ENCODE results near the gene SIRPG.
"Not testable (repeated sequence)": the region's sequence is repeated elsewhere in the genome, so short reads cannot be mapped to it uniquely, and the experiment has no call there.

The SIRPG gene

DNA sequence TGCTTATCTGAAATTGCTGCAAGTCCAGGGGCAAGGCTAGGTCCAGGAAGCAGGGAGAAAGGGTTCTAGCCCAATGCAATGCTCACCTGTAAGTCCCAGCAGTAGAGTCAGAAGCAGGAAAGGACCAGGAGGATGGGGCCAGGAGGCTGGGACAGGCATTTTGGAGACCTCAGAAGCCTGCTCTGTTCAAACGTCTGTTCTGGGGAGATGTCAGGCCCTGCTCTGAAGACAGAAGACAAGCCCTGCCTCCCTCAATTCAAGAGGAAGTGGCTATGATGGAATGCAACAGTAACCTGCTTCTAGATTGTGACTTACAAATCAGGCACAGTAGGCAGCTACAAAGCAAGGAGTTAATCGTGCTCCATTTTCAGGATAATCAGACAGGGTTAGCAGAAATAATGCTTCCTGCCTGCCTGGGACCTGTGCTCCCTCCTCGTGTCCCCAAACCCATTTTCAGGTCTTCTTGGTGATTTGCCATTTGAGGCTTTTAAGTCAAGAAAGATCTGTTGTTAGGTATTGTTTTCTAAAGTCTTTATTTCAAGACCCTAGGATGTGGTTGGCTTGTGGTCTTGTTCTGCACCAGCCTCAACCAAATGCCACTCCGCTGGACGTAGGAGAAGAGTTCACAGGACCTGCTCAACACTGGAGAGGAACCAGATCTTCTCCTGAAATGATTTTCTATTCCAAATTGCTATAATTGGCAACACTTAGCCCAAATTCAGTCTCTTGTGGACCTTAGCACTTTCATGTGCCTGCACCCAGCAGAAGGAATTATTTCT, at the start of gene SIRPG:
Gene SIRPG (minus strand): TSS at position 224 of the 779 bp plus-strand sequence. CDS start 65 bp downstream, at position 159.
- DNase-seq, result no peak

DNA sequence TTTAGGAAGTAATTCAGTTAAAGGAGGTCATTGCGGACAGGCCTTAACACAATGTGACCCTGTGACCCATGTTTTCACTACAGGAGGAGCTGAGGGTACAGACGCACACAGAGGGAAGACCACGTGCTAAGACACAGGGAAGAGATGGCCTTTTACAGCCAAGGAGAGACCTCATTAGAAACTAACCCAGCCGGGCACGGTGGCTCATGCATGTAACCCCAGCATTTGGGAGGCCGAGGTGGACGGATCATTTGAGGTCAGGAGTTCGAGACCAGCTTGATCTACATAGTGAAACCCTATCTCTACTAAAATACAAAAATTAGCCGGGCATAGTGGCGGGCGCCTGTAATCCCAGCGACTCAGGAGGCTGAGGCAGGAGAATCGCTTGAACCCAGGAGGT, 49.3 kb upstream of the SIRPG start:
- not testable (repeated sequence) for DNase-seq

DNA sequence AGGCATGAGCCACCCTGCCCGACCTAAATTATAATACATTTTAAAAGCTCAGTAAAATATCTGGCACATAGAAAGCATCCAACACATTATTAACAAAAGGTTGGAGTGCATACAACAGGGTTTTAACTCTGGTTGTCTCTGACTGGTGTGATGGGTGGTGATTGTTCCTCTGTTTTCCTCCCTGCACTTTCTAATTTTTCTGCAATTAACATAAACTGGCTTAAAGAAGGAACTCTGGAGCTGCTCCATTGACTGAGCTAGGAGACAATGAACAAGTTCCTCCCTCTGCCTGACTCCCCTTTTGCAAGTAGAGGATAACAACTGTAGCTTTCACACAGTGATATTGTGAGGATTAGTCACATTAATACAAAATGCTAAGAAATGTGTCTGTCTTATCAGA, 48.5 kb upstream of the SIRPG start:
- DNase-seq, result no peak

DNA sequence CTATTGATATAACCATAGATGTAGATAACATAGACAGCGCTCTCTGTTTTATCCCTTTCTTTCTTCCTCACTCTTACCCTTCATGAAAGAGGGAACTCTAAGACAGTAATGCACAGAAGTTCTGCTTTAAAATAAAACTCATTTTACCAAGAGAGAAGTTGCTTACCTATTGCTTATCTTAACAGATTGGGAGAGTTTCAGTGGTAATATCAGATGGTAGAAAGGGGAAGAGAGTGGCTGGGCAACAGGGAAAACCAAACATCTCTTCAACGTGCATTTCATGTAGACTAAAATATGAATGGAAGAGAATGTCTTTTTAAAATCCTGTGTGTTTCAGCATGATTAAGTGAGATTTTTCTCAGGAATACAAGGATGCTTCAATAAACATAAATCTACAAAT, 45.3 kb upstream of the SIRPG start:
- DNase-seq, result no peak

DNA sequence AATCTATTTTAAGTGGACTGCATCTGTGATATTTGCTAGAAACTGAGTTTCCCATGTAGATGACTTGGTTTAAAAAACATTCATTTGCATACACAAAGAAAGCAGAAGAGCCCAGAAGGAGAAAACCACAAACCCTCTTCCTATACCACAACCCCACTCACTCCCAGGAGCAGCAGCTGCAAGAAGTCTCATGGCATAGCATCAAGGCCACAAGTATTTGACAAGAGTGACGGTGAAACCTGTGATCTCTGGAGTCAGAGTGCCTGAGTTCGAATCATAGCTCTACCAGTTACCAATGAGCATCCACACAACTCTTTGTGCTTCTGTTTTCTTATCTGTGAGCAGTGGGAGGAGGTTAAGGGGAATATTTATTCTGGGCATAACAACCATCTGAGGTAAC, 44.7 kb upstream of the SIRPG start:
- DNase-seq, result no peak

DNA sequence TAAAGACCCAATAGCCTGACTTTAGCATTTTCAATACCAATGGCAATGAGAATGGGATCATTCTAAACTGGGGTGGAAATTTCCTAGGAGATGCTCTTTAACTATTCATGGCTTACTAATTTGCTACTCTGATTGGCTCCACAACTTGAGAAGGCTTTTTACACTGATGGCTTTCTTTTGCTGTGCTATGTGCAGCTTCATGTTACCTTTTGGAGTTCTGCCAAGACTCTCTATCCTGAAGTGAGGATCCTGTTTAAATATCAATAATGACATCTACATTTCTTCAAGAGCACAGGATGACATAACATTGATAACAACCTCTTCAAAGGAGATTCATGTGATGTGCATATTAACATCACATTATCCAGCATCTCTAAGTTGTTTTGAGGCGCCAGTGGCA, 43.4 kb upstream of the SIRPG start:
- peak; percentile 32 for DNase-seq

DNA sequence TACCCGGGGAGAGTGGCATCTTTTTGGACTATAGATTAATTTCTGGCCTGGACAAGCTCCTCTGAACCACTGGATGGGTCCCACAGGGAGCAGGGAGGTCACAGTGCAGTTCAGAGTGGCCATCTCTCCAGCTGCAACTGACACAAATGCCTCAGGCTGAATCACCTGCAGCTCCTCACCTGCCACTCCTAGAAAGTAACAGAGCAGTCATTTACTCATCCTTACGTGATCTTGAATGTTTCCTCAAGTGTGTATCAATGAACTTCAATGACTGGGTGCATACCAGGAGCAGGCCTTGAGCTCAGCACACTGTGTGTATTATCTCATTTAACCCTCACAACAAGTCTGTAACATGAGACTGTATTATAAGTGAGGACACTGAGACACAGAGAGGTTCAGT, 40.0 kb upstream of the SIRPG start:
- no peak for DNase-seq

DNA sequence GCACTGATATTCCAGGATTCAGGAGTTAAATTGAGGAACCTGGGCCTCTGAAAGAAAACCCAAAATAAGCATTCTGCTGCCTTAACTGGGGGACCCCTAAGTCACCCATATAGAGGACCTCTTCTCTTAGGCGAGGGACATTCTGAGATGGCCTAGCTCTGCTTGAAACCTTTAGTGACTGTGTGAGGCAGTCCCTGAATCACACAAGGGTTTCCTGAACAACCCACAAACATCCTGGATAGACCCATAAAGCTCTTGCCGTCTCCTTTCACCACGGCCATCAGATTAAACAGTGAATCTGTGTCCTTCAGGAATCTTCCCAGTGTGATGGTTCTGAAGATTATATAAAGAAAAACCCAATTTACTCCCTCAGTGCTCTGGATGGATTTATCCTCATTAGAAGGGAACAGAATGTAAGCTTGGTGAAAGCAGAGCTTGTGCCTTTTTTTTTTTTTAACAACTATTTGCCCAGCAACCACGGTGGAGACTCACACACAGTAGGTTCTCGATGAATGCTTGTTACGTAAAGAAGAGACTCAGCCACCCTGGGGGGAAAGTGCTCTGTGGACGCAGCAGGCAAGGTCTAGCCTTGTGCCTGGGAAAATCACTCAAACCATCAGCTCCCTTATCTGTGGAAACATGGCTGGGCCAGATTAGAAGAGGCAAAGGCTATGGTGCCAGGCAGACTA, 39.1 kb upstream of the SIRPG start:
- no peak for DNase-seq

DNA sequence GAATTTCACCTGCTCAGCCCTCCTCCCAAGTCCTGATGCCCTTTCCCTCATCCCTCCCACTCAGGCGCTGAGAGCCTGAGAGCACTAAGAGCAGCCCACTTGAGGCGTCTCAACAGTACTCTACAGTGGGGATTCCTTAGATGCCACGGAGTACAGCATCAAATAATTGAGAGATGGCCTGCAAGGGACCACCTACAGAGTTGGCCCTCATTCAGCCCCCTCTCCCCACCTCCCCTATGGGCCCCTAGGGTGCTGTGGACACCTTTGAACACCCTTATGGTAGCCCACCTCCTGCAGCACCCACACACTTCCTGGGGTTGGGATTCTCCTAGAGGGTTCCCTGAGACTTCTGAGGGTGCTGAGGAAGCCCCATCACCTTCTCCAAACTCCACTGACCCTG, 37.1 kb upstream of the SIRPG start:
- no peak for DNase-seq

DNA sequence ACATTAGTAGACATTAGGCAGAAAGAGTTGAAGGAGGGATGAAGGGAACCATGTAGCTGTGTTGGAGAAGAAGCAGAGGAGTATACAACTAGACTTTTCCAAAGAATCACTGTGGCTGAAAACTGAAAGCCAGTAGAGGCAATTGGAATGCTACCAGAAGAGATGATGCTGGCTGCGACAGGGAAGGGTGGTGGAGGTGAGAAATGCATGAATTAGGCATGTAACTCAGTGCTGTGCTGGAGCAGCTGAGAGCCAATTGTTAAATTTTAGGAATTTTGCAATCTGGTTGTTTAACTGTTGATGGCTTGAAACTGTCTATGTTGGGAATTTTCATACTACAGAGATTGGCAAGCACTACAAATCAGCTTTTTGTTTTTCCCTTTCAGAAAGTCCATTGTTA, 35.8 kb upstream of the SIRPG start:
- DNase-seq, result no peak

DNA sequence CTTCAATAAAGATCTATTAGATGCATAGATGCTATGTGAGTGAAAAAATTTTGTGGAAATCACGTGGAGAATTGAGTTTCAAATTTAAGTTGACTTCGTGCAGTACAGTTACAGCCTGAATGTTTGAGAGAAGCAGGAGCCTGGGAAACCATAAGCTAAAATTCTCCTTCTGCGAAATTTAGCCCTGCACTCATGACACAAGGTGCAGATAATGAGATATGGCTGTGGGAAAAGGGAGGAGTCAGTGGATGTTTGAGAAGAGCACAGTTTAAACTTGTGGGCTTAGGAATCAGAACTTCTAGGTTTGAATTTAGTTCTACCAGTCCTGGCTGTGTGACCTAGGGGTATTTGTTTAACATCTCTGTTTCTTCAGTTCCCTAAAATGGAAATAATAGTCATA, 32.1 kb upstream of the SIRPG start:
- DNase-seq, result no peak

DNA sequence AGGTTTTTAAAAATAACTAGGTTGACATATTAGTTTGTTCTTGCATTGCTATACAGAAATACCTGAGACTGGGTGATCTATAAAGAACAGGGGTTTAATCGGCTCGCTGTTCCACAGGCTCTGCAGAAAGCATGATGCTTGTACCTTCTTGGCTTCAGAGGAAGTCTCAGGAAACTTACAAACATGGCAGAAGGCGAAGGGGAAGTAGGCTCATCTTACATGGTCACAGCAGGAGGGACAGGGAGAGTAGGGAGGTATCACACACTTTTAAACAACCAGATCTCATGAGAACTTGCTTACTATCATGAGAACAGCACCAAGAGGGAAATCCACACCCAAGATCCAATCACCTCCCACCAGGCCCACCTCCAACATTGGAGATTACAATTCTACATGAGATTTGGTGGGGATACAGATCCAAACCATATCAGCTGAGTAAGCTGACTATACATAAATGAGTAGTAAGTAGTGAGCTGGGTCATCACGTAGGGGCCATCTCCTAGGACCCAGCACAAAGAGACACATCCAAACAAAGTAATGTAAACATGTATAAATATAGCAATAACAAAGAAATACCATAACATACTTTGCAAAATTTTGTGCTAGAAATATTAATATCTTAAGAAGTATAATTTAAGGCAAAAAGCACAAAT, 31.4 kb upstream of the SIRPG start:
- DNase-seq, result no peak

DNA sequence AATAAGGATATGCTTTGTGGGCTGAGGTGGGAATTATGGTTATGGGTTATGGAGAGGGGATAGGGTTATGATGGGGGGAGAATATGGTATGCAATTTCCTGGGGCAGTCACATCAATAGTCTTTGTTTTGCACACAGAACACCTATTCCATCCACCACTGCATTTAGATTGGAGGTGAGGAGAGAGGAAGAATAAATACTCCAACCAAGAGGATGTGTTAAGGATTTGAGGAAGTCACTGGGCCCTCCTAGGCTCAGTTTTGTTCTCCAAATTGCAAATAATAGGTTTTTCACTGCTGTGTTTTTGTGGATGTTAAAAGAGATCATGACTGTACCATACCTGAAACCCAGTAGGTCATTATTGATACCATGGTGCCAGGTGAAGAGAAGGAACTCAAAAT, 29.5 kb upstream of the SIRPG start:
- DNase-seq, result no peak

DNA sequence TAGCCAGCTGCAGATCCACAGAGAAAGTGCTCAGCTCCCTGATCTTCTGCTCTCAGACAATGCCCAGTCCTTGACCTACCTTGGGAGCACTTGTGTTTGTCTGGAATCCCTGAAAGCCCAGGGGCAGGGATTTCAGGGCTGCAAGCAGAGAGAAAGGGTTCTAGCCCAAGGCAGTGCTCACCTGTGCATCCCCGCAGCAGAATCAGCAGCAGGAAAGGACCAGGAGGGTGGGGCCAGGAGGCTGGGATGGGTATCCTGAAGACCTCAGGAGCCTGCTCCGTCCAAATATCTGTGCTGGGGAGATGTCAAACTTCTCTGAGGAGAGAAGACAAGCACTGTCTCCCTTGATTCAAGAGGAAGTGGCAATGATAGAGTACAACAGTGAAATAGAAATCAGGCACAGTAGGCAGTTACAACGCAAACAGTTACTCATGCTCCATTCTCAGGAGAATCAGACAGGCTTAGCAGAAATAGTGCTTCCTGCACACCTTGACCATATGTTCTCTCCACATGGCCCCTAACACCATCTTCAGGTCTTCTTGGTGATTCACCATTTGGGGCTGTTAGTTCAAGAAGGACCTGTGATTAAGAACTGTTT, 28.7 kb upstream of the SIRPG start:
- DNase-seq, result no peak

DNA sequence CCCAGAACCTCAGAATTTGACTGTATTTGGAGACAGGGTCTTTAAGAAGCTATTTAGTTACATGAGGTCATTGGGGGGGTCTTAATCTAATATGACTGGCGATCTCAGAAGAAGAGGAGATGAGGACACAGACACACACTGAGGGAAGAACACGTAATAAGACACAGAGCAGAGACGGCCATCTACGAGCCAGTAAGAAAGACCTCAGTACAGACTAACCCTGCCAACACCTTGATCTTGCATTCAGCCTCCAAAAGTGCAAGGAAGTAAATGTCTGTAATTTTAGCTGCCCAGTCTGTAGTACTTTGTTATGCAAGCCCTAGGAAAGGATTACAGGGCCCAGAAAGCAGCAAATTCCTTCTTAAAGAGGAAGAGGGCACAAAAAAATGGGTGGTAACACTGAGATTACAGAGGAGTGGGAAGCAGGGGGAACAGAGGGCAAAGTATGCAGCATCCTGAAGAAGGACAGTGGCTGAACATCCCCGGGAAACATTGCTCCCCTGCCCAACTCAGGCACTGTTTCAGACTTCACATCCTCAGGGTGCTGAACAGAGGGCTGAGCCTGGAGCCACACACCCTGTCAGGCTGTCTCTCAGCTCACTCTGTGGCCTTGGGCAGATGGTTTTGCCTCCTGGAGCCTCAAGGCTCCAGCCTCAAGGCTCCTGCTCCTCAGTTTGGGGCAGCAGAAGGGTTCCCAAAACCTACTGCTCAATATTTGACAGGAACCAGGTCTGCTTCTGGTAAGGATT, 27.9 kb upstream of the SIRPG start:
- DNase-seq, result no peak

DNA sequence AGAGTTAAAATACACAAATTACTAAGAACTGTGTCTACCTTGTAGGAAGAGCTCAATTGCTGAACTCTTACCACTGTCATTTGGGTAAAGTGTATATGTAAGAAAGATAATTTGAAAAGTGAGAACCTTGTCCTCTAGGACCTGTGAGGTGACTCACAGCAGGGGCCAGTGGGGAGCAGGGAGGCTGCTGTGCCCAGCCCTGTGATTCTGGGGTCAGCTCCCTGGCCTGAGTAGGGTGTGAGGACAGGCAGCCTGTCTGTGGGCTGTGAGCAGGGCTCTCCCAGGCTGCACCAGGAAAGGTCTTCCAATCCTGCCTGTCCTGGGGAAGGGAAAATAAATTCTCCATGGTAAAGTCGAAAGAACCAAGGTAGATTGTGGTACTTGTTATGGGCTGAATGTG, 27.3 kb upstream of the SIRPG start:
- DNase-seq, result no peak

DNA sequence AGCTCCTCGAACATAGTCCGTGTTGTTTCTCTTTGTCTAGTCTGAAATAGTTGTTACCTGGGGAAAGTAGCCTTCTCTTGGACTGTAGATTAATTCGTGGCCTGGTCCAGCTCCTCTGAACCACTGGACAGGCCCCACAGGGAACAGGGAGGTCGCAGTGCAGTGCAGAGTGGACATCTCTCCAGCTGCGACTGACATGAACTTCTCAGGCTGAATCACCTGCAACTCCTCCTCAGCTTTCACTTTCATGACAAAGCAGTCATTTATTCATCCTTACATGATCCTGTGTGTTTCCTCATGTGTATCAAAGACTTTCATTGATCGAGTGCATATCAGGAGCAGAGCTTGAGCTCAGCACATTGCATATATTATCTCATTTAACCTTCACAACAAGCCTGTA, 19.1 kb upstream of the SIRPG start:
- DNase-seq, result no peak

DNA sequence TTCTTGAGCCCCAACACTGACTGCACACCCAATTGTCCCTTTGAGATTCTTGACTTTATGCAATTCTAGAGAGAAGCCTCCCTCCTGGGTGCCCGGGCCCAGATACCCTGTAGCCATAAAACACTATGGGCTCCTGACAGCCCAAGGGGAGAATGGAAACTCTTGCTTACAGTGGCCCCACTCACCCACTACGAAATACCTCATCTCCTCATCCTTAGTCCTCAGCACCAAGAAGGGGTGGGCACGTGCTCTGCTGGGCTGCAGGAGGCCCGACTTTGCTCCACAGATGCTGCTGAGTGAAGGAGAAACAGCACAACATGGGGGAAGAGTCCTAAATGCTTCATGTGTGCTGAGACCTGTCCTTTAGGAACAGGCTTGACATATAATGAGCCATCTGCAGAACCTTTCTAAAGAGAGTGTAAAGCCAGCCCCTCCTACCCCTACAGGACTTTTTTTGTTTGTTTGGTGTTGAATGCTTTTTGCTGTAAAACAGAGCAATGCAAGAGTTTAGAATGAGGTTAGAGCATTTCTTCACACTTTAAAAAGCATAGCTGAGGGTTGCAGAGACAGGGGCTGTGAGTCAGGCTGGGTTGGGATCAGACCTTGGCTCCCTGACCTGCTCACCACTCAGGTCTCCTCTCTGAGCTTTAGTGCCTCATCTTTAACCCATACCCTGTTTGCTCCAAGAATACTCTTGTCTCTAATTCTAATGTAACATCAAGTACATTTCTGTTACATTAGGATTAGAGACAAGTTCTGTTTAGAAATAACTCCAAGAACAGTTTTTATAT, 17.6 kb upstream of the SIRPG start:
- no peak for DNase-seq

DNA sequence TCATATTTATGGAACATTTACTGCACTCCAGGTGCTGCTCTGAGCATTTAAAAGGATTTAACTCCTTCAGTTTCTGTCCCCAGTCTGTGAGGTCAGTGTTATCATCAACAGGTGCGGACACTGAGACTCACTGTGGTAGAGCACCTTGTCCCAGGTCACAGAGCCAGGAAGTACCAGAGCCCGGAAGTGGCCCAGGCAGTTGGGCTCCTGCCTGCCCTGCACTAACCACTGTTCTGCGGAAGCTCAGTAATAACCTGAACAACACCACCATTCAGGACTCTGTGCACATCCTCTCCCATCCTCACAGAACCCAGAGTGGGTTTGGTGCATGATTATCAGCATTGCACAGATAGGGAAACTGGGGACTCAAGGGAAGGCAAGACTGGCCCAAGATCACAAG, 16.8 kb upstream of the SIRPG start:
- no peak for DNase-seq

DNA sequence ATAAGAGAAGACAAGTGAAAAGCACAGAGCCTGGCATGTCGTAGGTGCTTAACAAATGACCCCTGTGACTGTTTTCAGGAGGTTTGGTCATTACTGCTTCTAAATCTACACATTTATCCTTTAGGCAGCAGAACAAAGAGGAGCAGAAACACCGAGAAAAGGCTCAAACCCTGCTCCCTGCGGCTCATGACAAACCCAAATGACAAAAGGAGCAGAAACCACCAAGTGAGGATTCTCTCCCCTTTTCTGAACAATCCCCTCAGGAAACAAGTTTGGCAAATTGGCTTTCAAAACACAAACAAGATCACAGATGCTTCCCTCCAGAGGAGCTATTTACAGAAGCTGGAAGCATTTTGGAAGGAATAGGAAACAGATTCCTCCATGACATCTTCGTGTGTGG, 15.8 kb upstream of the SIRPG start:
- no peak for DNase-seq

DNA sequence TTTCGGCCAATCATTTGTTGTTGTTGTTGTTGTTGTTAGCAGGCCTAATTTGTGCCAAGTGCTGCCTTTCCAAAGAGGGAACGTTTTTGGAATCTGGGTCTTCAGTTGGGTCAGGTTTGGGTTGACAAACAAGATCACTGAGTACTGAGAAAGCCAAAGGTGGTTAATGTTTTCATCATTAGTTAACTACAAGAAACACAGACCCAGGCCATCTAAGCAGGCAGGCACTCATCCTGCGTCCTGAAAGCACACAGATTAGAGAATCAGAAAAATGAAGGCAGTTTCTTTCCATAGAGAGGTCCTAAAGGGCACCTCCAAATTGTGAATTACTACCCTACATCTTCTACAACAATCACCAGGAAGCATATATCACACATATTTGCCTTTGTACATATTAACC, 15.1 kb upstream of the SIRPG start:
- DNase-seq, result no peak
